Stimulated activated CD4-positive, alpha-beta T cell treated with anti-CD3 and anti-CD28 coated beads, Interleukin-1b, Interleukin-23, amount 100 ng/mL, for 4 hours (primary cell): Measurements from ENCODE around the gene MAP3K3.
"Not testable (repeated sequence)": the region's sequence is repeated elsewhere in the genome, so short reads cannot be mapped to it uniquely, and the experiment has no call there.

Experiments
- DNase-seq, 2 donors: peaks; one replicate each; pipeline ENCODE4 v3.0.0-alpha.2; 2020; ENCODE audit warnings: low read depth in 2 of 2

MAP3K3 gene

GRCh38 chr17:63706336-63707082 is 84.3 kb downstream of the MAP3K3 start:
- DNase-seq = no peak

- no peak for DNase-seq
Observed at GRCh38 chr17:63707151-63707550, 84.9 kb downstream of the MAP3K3 start.

GRCh38 chr17:63709110-63709509 is 86.9 kb downstream of the MAP3K3 start:
- no peak for DNase-seq

- no peak for DNase-seq
Observed at GRCh38 chr17:63714550-63715277, 92.5 kb downstream of the MAP3K3 start.

- no peak for DNase-seq
Observed at GRCh38 chr17:63716426-63716825, 94.2 kb downstream of the MAP3K3 start.

- DNase-seq = no peak
Observed at GRCh38 chr17:63718988-63719387, 96.8 kb downstream of the MAP3K3 start.

GRCh38 chr17:63720194-63720593 is 98.0 kb downstream of the MAP3K3 start:
- DNase-seq = not testable (repeated sequence)

- DNase-seq = no peak
Observed at GRCh38 chr17:63722403-63722802, 100.2 kb downstream of the MAP3K3 start.

GRCh38 chr17:63735691-63736090 is 113.5 kb downstream of the MAP3K3 start:
- DNase-seq = no peak

GRCh38 chr17:63740464-63741142 is 118.4 kb downstream of the MAP3K3 start:
- no peak for DNase-seq

GRCh38 chr17:63741143-63741407 is 118.9 kb downstream of the MAP3K3 start:
- no peak for DNase-seq

- peak; percentile 97 to 99 for DNase-seq
Observed at GRCh38 chr17:63741408-63742173, 119.4 kb downstream of the MAP3K3 start, which contains the start of gene STRADA. Gene STRADA (minus strand): TSS chr17:63741799. CDS start chr17:63728369, 13,430 bp downstream.
